ENCODE measurements around the gene TTLL9. TPM values are rescaled to one million over a fixed set of nuclear protein-coding genes. Genes with fewer than 3 reads are reported as not detected.

The TTLL9 gene
- total and polyA plus RNA-seq, 2 of the 13 experiments (the other 11 are each of a cell fraction or from before 2014, with no cell fraction given) = not detected

DNA sequence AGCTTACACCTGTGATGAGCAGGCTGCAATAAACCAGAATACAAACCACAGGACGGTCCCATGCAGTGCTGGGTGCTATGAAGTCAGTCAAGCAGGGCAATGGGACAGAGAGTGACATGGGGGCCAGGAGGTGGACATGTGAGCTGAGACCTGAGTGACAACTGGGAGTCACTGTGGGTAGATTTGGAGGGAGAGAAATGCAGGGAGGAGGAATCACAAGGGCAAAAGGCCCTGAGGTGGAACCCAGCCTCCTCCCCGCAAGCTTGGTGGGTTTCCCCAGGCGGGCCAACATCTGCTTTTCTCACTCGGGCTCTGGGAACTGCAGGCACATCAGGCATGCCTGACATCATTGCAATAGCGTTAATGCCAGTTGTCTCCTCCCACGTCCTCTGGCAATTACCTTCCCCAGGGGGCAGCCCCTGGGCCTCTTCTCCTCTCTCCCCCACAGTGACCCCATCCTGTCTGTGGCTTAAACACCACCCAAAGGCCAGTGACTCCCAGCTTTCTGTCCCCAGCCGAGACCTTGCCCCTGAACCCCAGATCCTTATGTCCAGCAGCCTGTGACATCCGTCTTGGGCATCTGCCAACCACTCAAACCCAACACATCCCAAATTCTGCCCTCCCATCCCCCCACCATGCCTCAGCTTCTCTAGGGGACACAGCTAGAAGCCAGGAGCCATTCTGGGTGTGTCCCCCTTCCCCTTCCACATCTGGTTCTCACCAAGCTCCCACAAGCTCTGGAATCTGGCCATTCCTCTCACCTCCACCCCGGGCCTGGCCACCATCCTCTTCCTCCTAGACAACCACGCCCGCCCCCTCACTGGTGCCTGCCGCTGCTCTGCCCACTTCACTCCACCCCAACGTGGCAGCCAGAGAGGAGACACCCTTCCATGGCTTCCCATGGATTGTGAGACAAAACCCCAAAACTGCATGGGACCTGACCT, 53.2 kb downstream of the TTLL9 start (continued):
- TF ChIP-seq EP300 (IDR thresholded peaks at IDR 0.05; ENCODE audit: low read depth in 2 of 2, low read length in 2 of 2) = no peak
- no peak for TF ChIP-seq EP300 (CRISPR knock-in tag; IDR thresholded peaks at IDR 0.05; ENCODE audit: borderline replicate concordance)
- TF ChIP-seq ZNF644 (CRISPR knock-in tag; IDR thresholded peaks at IDR 0.05; ENCODE audit: low read depth) = no peak
- TF ChIP-seq, protein P1, sequence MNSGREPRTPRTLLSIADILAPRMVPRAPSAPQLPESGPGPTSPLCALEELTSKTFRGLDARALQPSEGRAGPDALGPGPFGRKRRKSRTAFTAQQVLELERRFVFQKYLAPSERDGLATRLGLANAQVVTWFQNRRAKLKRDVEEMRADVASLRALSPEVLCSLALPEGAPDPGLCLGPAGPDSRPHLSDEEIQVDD (CRISPR knock-in tag; IDR thresholded peaks at IDR 0.05; ENCODE audit: borderline replicate concordance) = no peak
- no peak for TF ChIP-seq SOX5 (CRISPR knock-in tag; IDR thresholded peaks at IDR 0.05; ENCODE audit: borderline replicate concordance)
- TF ChIP-seq, protein P2, sequence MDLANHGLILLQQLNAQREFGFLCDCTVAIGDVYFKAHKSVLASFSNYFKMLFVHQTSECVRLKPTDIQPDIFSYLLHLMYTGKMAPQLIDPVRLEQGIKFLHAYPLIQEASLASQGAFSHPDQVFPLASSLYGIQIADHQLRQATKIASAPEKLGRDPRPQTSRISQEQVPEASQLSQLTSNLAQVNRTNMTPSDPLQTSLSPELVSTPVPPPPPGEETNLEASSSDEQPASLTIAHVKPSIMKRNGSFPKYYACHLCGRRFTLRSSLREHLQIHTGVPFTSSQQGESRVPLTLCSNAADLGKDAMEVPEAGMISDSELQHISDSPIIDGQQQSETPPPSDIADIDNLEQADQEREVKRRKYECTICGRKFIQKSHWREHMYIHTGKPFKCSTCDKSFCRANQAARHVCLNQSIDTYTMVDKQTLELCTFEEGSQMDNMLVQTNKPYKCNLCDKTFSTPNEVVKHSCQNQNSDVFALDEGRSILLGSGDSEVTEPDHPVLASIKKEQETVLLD (CRISPR knock-in tag; IDR thresholded peaks at IDR 0.05; ENCODE audit: low read depth) = no peak

DNA sequence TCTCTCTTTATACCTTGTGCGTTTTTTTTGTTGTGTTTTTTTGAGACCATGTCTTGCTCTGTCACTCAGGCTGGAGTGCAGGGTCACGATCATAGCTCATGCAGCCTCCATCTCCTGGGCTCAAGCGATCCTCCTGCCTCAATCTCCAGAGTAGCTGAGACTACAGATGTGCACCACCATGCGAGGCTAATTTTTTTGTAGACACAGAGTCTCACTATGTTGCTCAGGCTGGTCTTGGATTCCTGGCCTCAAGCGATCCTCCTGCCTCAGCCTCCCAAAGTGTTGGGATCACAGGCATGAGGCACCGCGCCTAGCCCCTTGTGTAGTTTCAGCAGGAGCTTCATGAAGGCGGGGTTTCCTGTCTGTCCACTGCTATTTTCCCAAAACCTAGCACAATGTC, 54.1 kb downstream of the TTLL9 start:
- Histone ChIP-seq H3K27me3 (ENCODE audit: control insufficient read depth in 1 of 2, insufficient read depth in 2 of 2, low read length in 2 of 2) (peaks cover 4 to 40% of the 10 kb centered on the region in 2 experiments; a peak in 4 of 5 replicates), H3K27ac (ENCODE audit: extremely low read length, insufficient read depth, low read length) (no peak overlapping the region), H3K79me2 (ENCODE audit: insufficient read depth, low read length) (no peaks in the 10 kb centered on the region), H4K20me1 (ENCODE audit: insufficient read depth, low read length) (no peaks in the 10 kb centered on the region), H3K4me3 (replicated peaks in 1 of 3; ENCODE audit: insufficient read depth in 1 of 3, low read depth in 2 of 3, low read length in 3 of 3) (no peak overlapping the region), H3K4me2 (ENCODE audit: low read depth, low read length) (no peak overlapping the region), H3K36me3 (replicated peaks in 1 of 2; ENCODE audit: control insufficient read depth in 1 of 2, insufficient read depth in 2 of 2, low read length in 2 of 2) (no peaks in the 10 kb centered on the region), H2AFZ (ENCODE audit: low read length) (no peak overlapping the region), H3K4me1 (ENCODE audit: insufficient read depth, low read length) (no peaks in the 10 kb centered on the region), H3K9me3 (ENCODE audit: low read length) (no peaks in the 10 kb centered on the region), H3K9ac (ENCODE audit: insufficient read depth, low read depth, low read length) (no peak overlapping the region)
- no TSS peak for BruUV-seq (replicated peaks)
- in situ Hi-C loops (cut with HindIII; ENCODE audit: extremely low pct_ligation_motif_present, low pct_unique_long_range_greater_than_20kb) (no loop called here), intact Hi-C loops (cut with micrococcal nuclease; ENCODE audit: unreplicated experiment) (no loop called here)
- ATAC-seq (no peak), FAIRE-seq (no peak), DNase-seq (ENCODE audit: low spot score) (no peak)
- TF ChIP-seq BORCS8-MEF2B (CRISPR knock-in tag; IDR thresholded peaks at IDR 0.05) = no peak
- 0 out of 2 replicates have a peak, but pooled peaks have one; percentile 8 for TF ChIP-seq CHD2 (IDR thresholded peaks at IDR 0.05; ENCODE audit: low read depth, low read length)
- TF ChIP-seq, protein P3, sequence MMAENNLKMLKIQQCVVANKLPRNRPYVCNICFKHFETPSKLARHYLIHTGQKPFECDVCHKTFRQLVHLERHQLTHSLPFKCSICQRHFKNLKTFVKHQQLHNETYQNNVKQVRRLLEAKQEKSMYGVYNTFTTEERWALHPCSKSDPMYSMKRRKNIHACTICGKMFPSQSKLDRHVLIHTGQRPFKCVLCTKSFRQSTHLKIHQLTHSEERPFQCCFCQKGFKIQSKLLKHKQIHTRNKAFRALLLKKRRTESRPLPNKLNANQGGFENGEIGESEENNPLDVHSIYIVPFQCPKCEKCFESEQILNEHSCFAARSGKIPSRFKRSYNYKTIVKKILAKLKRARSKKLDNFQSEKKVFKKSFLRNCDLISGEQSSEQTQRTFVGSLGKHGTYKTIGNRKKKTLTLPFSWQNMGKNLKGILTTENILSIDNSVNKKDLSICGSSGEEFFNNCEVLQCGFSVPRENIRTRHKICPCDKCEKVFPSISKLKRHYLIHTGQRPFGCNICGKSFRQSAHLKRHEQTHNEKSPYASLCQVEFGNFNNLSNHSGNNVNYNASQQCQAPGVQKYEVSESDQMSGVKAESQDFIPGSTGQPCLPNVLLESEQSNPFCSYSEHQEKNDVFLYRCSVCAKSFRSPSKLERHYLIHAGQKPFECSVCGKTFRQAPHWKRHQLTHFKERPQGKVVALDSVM (CRISPR knock-in tag; IDR thresholded peaks at IDR 0.05) = peak; percentile 33; the same call in 1 of the 2 replicates
- CTCF ChIA-PET (ENCODE audit: low intra/inter-chr PET ratio, low total read pairs) = no interaction called here
- POLR2A ChIA-PET = no interaction called here
- WGBS (ENCODE audit: low lambda C conversion rate) = 35% methylated on average over 8 of the region's 8 CpGs

Data from HepG2 (cell line).